ENCODE results near the gene CHRNA10. TPM values are rescaled to one million over a fixed set of nuclear protein-coding genes. Genes with fewer than 3 reads are reported as not detected.

The CHRNA10 gene
- total and polyA plus RNA-seq, 10 of the 15 experiments (the other 5 are each of a cell fraction or from before 2014, with no cell fraction given): 0.14 to 1.5 (median 0.57) TPM

DNA sequence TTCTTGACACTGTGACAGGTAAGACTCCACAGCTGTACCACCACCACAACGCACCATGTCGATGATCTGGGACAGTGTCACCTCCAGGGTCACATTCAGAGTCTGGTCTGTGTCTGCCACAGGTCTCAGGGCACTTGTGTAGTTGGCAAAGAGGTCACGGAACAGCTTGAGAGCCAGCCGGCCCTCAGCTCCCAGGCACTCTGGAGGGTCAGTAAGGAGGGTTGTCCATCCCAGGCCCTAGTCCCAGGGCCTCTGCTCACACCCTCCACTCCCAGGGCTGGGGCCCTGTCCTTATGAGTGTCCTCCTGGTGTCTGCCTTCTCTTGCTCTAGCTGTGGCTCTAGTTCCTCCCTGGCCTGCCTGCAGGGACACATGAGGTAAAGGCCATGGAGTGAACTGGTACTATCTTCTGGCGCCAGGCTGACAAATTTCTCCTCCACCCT is 1.4 kb downstream of the CHRNA10 start:
- SMC1A ChIA-PET (ENCODE audit: uncharacterized antibody, unreplicated experiment): no interaction called here
- H3K27me3 ChIP-seq (replicated peaks in 1 of 2; ENCODE audit: control insufficient read depth in 2 of 2, insufficient read depth in 2 of 2, low read length in 1 of 2): no peaks in the 10 kb centered on the region
- CTCF ChIA-PET: no interaction called here

More for the DNA sequence above, 1.4 kb downstream of the CHRNA10 start:
- H3K4me2 ChIP-seq (ENCODE audit: control insufficient read depth, insufficient read depth): no peak overlapping the region
- ChIA-PET RAD21 (ENCODE audit: unreplicated experiment) (no interaction called here), POLR2A (no interaction called here)
- H3K36me3 ChIP-seq (ENCODE audit: control insufficient read depth in 2 of 2, insufficient read depth in 2 of 2, low read length in 1 of 2): peaks cover 9 to 18% of the 10 kb centered on the region in 2 experiments
- H3K4me3 ChIP-seq: no peak overlapping the region
- ATAC-seq: peak; percentile 35; the same call in 2 of the 3 replicates
- WGBS (ENCODE audit: insufficient coverage, insufficient replicate concordance, low lambda C conversion rate, missing lambda C conversion rate): 96% methylated on average over 5 of the region's 5 CpGs
- H4K20me1 ChIP-seq (ENCODE audit: control insufficient read depth, insufficient read depth): no peaks in the 10 kb centered on the region
- H3K9ac ChIP-seq (ENCODE audit: control insufficient read depth, insufficient read depth, low read length): no peak overlapping the region
- in situ Hi-C loops (cut with MboI) (no loop called here), intact Hi-C loops (cut with micrococcal nuclease; ENCODE audit: unreplicated experiment) (no loop called here)
- BruUV-seq (replicated peaks): no TSS peak
- no peak overlapping the region for H3K27ac ChIP-seq (ENCODE audit: control insufficient read depth, insufficient read depth)
- no peaks in the 10 kb centered on the region for H3K4me1 ChIP-seq (ENCODE audit: control insufficient read depth, insufficient read depth, low read length)
- TF ChIP-seq YY1 (IDR thresholded peaks at IDR 0.05; ENCODE audit: low read depth, low read length) (no peak), ESRRA (IDR thresholded peaks at IDR 0.05; ENCODE audit: low read length) (no peak), BHLHE40 (IDR thresholded peaks at IDR 0.05; ENCODE audit: borderline replicate concordance in 1 of 2, low read depth in 2 of 2, low read length in 1 of 2) (no peak), TAF1 (IDR thresholded peaks at IDR 0.05; ENCODE audit: borderline replicate concordance, low read depth, low read length) (no peak), BCL11A (IDR thresholded peaks at IDR 0.05; ENCODE audit: low read depth, low read length) (no peak), NR2F1 (conservative IDR thresholded peaks at IDR 0.05) (no peak), KAT2A (conservative IDR thresholded peaks at IDR 0.05; ENCODE audit: control insufficient read depth, low read depth, low read length) (no peak), STAT3 (IDR thresholded peaks at IDR 0.05; ENCODE audit: low read depth, low read length) (no peak), ZZZ3 (IDR thresholded peaks at IDR 0.05; ENCODE audit: control insufficient read depth, insufficient read length, low read depth) (no peak), POLR2AphosphoS2 (IDR thresholded peaks at IDR 0.05; ENCODE audit: low read depth, low read length) (no peak), DPF2 (IDR thresholded peaks at IDR 0.05) (no peak), IRF3 (IDR thresholded peaks at IDR 0.05) (no peak), USF1 (IDR thresholded peaks at IDR 0.05; ENCODE audit: borderline replicate concordance, extremely low read length, insufficient read depth, low read depth, low read length) (no peak), LARP7 (IDR thresholded peaks at IDR 0.05) (no peak), GABPA (IDR thresholded peaks at IDR 0.05; ENCODE audit: low read depth) (no peak), BMI1 (IDR thresholded peaks at IDR 0.05; ENCODE audit: borderline replicate concordance) (no peak), KDM1A (IDR thresholded peaks at IDR 0.05; ENCODE audit: borderline replicate concordance) (no peak)
- TF ChIP-seq, protein P1, sequence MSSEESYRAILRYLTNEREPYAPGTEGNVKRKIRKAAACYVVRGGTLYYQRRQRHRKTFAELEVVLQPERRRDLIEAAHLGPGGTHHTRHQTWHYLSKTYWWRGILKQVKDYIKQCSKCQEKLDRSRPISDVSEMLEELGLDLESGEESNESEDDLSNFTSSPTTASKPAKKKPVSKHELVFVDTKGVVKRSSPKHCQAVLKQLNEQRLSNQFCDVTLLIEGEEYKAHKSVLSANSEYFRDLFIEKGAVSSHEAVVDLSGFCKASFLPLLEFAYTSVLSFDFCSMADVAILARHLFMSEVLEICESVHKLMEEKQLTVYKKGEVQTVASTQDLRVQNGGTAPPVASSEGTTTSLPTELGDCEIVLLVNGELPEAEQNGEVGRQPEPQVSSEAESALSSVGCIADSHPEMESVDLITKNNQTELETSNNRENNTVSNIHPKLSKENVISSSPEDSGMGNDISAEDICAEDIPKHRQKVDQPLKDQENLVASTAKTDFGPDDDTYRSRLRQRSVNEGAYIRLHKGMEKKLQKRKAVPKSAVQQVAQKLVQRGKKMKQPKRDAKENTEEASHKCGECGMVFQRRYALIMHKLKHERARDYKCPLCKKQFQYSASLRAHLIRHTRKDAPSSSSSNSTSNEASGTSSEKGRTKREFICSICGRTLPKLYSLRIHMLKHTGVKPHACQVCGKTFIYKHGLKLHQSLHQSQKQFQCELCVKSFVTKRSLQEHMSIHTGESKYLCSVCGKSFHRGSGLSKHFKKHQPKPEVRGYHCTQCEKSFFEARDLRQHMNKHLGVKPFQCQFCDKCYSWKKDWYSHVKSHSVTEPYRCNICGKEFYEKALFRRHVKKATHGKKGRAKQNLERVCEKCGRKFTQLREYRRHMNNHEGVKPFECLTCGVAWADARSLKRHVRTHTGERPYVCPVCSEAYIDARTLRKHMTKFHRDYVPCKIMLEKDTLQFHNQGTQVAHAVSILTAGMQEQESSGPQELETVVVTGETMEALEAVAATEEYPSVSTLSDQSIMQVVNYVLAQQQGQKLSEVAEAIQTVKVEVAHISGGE (CRISPR knock-in tag; IDR thresholded peaks at IDR 0.05): no peak
- TF ChIP-seq, protein P2, sequence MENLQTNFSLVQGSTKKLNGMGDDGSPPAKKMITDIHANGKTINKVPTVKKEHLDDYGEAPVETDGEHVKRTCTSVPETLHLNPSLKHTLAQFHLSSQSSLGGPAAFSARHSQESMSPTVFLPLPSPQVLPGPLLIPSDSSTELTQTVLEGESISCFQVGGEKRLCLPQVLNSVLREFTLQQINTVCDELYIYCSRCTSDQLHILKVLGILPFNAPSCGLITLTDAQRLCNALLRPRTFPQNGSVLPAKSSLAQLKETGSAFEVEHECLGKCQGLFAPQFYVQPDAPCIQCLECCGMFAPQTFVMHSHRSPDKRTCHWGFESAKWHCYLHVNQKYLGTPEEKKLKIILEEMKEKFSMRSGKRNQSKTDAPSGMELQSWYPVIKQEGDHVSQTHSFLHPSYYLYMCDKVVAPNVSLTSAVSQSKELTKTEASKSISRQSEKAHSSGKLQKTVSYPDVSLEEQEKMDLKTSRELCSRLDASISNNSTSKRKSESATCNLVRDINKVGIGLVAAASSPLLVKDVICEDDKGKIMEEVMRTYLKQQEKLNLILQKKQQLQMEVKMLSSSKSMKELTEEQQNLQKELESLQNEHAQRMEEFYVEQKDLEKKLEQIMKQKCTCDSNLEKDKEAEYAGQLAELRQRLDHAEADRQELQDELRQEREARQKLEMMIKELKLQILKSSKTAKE (IDR thresholded peaks at IDR 0.05; ENCODE audit: low read depth, poor library complexity, severe bottlenecking): no peak
- no peak for FAIRE-seq
- H3K9me3 ChIP-seq (replicated peaks; ENCODE audit: control insufficient read depth, insufficient read depth, low read length): no peaks in the 10 kb centered on the region
- DNase-seq (ENCODE audit: low read depth, low spot score): no peak
- no peak overlapping the region for H2AFZ ChIP-seq (ENCODE audit: control insufficient read depth, low read depth, low read length)
- no peaks in the 10 kb centered on the region for H3K79me2 ChIP-seq (ENCODE audit: control insufficient read depth, insufficient read depth, low read length)

Measured in GM12878 (cell line).